GM23338 (cell line): ENCODE results near the gene CAPN9. TPM values are rescaled to one million over a fixed set of nuclear protein-coding genes. Genes with fewer than 3 reads are reported as not detected.

Experiments
- ATAC-seq: fragments of 200-7000 bp; cut with Tn5 transposase; 3 replicates; pipeline ENCODE4 v1.9.1; 2020
- DNase-seq: peaks from one replicate; pipeline ENCODE4 v3.0.0-alpha.2; 2015; ENCODE audit warnings: low spot score
- H2AFZ ChIP-seq: fragments of 200-600 bp; sonication (generic); 2 replicates; pipeline ENCODE4 v1.8.0; 2016; ENCODE audit warnings: antibody characterized with exemption, mild to moderate bottlenecking, moderate library complexity
- H3F3A ChIP-seq: fragments of 200-600 bp; sonication (generic); replicated peaks from 2 replicates; pipeline ENCODE4 v1.8.0; 2017; ENCODE audit warnings: antibody characterized with exemption, mixed run types, low read depth
- H3K27ac ChIP-seq: fragments of 200-600 bp; sonication (generic); 2 replicates; pipeline ENCODE4 v1.6.1; 2016; ENCODE audit warnings: low read depth
- H3K27me3 ChIP-seq: fragments of 200-600 bp; sonication (generic); 2 replicates; pipeline ENCODE4 v1.8.0; 2016; ENCODE audit warnings: mild to moderate bottlenecking, mixed run types, moderate library complexity; ENCODE audit not compliant: insufficient read depth
- H3K36me3 ChIP-seq: fragments of 200-600 bp; sonication (generic); 2 replicates; pipeline ENCODE4 v1.8.0; 2016; ENCODE audit warnings: mild to moderate bottlenecking; ENCODE audit not compliant: insufficient read depth
- H3K4me1 ChIP-seq: fragments of 200-600 bp; sonication (generic); 2 replicates; pipeline ENCODE4 v1.8.0; 2016; ENCODE audit warnings: mild to moderate bottlenecking, moderate library complexity; ENCODE audit not compliant: insufficient read depth
- H3K4me2 ChIP-seq: fragments of 200-600 bp; sonication (generic); 2 replicates; pipeline ENCODE4 v1.7.1; 2017; ENCODE audit warnings: mixed run types
- H3K4me3 ChIP-seq: fragments of 200-600 bp; sonication (generic); 2 replicates; pipeline ENCODE4 v1.6.1; 2016; ENCODE audit warnings: mixed run types
- H3K79me2 ChIP-seq: fragments of 200-600 bp; sonication (generic); replicated peaks from 2 replicates; pipeline ENCODE4 v1.8.0; 2017; ENCODE audit warnings: mild to moderate bottlenecking; ENCODE audit not compliant: insufficient read depth
- H3K9me2 ChIP-seq: fragments of 200-600 bp; sonication (generic); 2 replicates; pipeline ENCODE4 v1.8.0; 2017; ENCODE audit not compliant: insufficient read depth
- H4K20me1 ChIP-seq: fragments of 200-600 bp; sonication (generic); replicated peaks from 2 replicates; pipeline ENCODE4 v1.8.0; 2017; ENCODE audit warnings: mild to moderate bottlenecking; ENCODE audit not compliant: insufficient read depth
- H3K27ac Mint-ChIP-seq: 2 replicates; pipeline ENCODE4 v1.8.0; 2020; ENCODE audit warnings: inconsistent platforms, mild to moderate bottlenecking, moderate library complexity, mixed read lengths
- H3K27me3 Mint-ChIP-seq: 3 replicates; pipeline ENCODE4 v1.8.0; 2022; ENCODE audit warnings: low read depth, mild to moderate bottlenecking, moderate library complexity, mixed read lengths, inconsistent platforms; ENCODE audit not compliant: insufficient read depth, poor library complexity
- H3K36me3 Mint-ChIP-seq: 3 replicates; pipeline ENCODE4 v1.8.0; 2021; ENCODE audit warnings: low read depth, mild to moderate bottlenecking, inconsistent platforms, moderate library complexity, mixed read lengths
- H3K4me1 Mint-ChIP-seq: 3 replicates; pipeline ENCODE4 v1.8.0; 2020; ENCODE audit warnings: mild to moderate bottlenecking, inconsistent platforms, mixed read lengths
- H3K4me3 Mint-ChIP-seq: 3 replicates; pipeline ENCODE4 v1.8.0; 2021; ENCODE audit warnings: moderate library complexity, mild to moderate bottlenecking, inconsistent platforms, mixed read lengths
- H3K9me3 Mint-ChIP-seq: 3 replicates; pipeline ENCODE4 v1.8.0; 2020; ENCODE audit warnings: moderate library complexity, mild to moderate bottlenecking, inconsistent platforms, mixed read lengths
- CREB1 ChIP-seq: fragments of 250-450 bp; sonication (Bioruptor Pico); IDR thresholded peaks from 2 replicates; pipeline ENCODE4 v1.5.0; 2020; ENCODE audit warnings: low read depth, mild to moderate bottlenecking, moderate library complexity
- EZH2 ChIP-seq: fragments of 200-600 bp; sonication (generic); IDR thresholded peaks from one replicate; pipeline ENCODE4 v1.8.0; 2017; ENCODE audit warnings: antibody characterized with exemption, mild to moderate bottlenecking, low read depth; ENCODE audit not compliant: unreplicated experiment
- EZH2phosphoT487 ChIP-seq: fragments of 200-600 bp; sonication (generic); IDR thresholded peaks from one replicate; pipeline ENCODE4 v1.8.1; 2018; ENCODE audit warnings: antibody characterized with exemption; ENCODE audit not compliant: unreplicated experiment
- NANOG ChIP-seq: IDR thresholded peaks from 2 replicates; pipeline ENCODE4 v1.6.1; 2016; ENCODE audit warnings: antibody characterized with exemption, borderline replicate concordance
- STAT1 ChIP-seq: IDR thresholded peaks from one replicate; pipeline ENCODE4 v1.6.1; 2016; ENCODE audit warnings: antibody characterized with exemption; ENCODE audit not compliant: unreplicated experiment
- ZNF114 ChIP-seq: fragments of 250-450 bp; sonication (Bioruptor Pico); IDR thresholded peaks from 2 replicates; pipeline ENCODE4 v1.5.0; 2020; ENCODE audit warnings: mild to moderate bottlenecking, moderate library complexity
- polyA plus RNA-seq: library from polyadenylated mRNA; unstranded; fragments of >200 nt; fragmentation: Nextera tagmentation; extraction: Ambion mirVana; gene quantifications from 2 replicates; pipeline ENCODE4 v1.2.1, GENCODE V29; 2016
- total RNA-seq: library from RNA; depleted of rRNA; stranded (reverse); fragments of >200 nt; shearing (Covaris generic); gene quantifications from 2 replicates; pipeline ENCODE4 v1.2.3, GENCODE V29; 2014
- TF ChIP-seq, protein P1 (sequence below): fragments of 250-450 bp; sonication (Bioruptor Pico); IDR thresholded peaks from 2 replicates; pipeline ENCODE4 v1.5.0; 2020; ENCODE audit warnings: mild to moderate bottlenecking, moderate library complexity
- TF ChIP-seq, protein P2 (sequence below): IDR thresholded peaks from 2 replicates; pipeline ENCODE4 v1.6.1; 2016; ENCODE audit warnings: antibody characterized with exemption

CAPN9 gene
- total and polyA plus RNA-seq, 2 experiments from 2014 or later, result 0.07 TPM; not detected in 1

DNA sequence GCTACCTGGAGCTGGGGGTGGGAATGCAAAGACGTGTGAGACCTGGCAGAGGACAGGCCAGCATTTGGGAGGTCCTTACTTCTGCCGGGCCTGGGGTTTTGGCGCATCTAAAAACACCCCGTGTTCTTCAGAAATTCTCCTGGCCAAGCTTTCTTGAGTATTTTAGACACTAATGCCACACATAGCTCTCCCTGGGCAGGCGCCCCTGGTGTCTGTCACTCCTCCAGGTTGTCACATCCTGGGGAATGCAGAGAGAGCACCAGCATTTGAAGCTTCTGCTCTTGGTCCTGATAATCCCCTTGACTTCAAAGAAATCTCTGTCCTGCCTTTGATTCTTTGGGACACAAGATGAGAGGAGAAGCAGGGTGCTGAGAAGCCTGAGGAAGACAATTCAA, 6.0 kb downstream of the CAPN9 start:
- no peaks in the 10 kb centered on the region for H3K9me2 ChIP-seq
- Mint-ChIP-seq H3K4me1 (peaks cover 47% of the 10 kb centered on the region), H3K27ac (peak overlapping the region; percentile 96), H3K36me3 (no peaks in the 10 kb centered on the region), H3K9me3 (no peaks in the 10 kb centered on the region), H3K4me3 (peak overlapping the region; percentile 62), H3K27me3 (peaks cover 26% of the 10 kb centered on the region)
- peak overlapping the region; percentile 57; the same call in 1 of the 2 replicates for H3K4me3 ChIP-seq
- ATAC-seq, result no peak
- H3K4me2 ChIP-seq, result peak overlapping the region; percentile 74
- no peaks in the 10 kb centered on the region for H4K20me1 ChIP-seq
- H3K79me2 ChIP-seq, result no peaks in the 10 kb centered on the region
- peaks cover 40% of the 10 kb centered on the region for H3K4me1 ChIP-seq
- H3F3A ChIP-seq, result no peaks in the 10 kb centered on the region; the same call in 1 of the 2 replicates
- peak overlapping the region; percentile 81 for H2AFZ ChIP-seq
- no peak for DNase-seq
- H3K36me3 ChIP-seq, result no peaks in the 10 kb centered on the region
- peak overlapping the region; percentile 86 for H3K27ac ChIP-seq
- peaks cover 4% of the 10 kb centered on the region; the same call in 1 of the 2 replicates for H3K27me3 ChIP-seq
- TF ChIP-seq EZH2phosphoT487 (no peak), NANOG (no peak), ZNF114 (CRISPR knock-in tag) (no peak), STAT1 (no peak), EZH2 (no peak), CREB1 (no peak)
- TF ChIP-seq, protein P1, sequence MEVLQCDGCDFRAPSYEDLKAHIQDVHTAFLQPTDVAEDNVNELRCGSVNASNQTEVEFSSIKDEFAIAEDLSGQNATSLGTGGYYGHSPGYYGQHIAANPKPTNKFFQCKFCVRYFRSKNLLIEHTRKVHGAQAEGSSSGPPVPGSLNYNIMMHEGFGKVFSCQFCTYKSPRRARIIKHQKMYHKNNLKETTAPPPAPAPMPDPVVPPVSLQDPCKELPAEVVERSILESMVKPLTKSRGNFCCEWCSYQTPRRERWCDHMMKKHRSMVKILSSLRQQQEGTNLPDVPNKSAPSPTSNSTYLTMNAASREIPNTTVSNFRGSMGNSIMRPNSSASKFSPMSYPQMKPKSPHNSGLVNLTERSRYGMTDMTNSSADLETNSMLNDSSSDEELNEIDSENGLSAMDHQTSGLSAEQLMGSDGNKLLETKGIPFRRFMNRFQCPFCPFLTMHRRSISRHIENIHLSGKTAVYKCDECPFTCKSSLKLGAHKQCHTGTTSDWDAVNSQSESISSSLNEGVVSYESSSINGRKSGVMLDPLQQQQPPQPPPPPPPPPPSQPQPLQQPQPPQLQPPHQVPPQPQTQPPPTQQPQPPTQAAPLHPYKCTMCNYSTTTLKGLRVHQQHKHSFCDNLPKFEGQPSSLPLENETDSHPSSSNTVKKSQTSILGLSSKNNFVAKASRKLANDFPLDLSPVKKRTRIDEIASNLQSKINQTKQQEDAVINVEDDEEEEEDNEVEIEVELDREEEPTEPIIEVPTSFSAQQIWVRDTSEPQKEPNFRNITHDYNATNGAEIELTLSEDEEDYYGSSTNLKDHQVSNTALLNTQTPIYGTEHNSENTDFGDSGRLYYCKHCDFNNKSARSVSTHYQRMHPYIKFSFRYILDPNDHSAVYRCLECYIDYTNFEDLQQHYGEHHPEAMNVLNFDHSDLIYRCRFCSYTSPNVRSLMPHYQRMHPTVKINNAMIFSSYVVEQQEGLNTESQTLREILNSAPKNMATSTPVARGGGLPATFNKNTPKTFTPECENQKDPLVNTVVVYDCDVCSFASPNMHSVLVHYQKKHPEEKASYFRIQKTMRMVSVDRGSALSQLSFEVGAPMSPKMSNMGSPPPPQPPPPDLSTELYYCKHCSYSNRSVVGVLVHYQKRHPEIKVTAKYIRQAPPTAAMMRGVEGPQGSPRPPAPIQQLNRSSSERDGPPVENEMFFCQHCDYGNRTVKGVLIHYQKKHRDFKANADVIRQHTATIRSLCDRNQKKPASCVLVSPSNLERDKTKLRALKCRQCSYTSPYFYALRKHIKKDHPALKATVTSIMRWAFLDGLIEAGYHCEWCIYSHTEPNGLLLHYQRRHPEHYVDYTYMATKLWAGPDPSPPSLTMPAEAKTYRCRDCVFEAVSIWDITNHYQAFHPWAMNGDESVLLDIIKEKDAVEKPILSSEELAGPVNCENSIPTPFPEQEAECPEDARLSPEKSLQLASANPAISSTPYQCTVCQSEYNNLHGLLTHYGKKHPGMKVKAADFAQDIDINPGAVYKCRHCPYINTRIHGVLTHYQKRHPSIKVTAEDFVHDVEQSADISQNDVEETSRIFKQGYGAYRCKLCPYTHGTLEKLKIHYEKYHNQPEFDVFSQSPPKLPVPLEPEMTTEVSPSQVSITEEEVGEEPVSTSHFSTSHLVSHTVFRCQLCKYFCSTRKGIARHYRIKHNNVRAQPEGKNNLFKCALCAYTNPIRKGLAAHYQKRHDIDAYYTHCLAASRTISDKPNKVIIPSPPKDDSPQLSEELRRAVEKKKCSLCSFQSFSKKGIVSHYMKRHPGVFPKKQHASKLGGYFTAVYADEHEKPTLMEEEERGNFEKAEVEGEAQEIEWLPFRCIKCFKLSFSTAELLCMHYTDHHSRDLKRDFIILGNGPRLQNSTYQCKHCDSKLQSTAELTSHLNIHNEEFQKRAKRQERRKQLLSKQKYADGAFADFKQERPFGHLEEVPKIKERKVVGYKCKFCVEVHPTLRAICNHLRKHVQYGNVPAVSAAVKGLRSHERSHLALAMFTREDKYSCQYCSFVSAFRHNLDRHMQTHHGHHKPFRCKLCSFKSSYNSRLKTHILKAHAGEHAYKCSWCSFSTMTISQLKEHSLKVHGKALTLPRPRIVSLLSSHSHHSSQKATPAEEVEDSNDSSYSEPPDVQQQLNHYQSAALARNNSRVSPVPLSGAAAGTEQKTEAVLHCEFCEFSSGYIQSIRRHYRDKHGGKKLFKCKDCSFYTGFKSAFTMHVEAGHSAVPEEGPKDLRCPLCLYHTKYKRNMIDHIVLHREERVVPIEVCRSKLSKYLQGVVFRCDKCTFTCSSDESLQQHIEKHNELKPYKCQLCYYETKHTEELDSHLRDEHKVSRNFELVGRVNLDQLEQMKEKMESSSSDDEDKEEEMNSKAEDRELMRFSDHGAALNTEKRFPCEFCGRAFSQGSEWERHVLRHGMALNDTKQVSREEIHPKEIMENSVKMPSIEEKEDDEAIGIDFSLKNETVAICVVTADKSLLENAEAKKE (CRISPR knock-in tag), result no peak
- TF ChIP-seq, protein P2, sequence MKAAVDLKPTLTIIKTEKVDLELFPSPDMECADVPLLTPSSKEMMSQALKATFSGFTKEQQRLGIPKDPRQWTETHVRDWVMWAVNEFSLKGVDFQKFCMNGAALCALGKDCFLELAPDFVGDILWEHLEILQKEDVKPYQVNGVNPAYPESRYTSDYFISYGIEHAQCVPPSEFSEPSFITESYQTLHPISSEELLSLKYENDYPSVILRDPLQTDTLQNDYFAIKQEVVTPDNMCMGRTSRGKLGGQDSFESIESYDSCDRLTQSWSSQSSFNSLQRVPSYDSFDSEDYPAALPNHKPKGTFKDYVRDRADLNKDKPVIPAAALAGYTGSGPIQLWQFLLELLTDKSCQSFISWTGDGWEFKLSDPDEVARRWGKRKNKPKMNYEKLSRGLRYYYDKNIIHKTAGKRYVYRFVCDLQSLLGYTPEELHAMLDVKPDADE, result no peak
